Ureter (tissue), 1 donor: ENCODE measurements around the gene KIF26B. TPM values are rescaled to one million over a fixed set of nuclear protein-coding genes. Genes with fewer than 3 reads are reported as not detected.
"Not testable (repeated sequence)": the region's sequence is repeated elsewhere in the genome, so short reads cannot be mapped to it uniquely, and the experiment has no call there.

Experiments
- DNase-seq: peaks from one replicate; pipeline ENCODE4 v3.0.0-alpha.2; 2020; ENCODE audit warnings: low spot score
- total RNA-seq: library from RNA; stranded (reverse); gene quantifications from one replicate; pipeline ENCODE4 v1.2.4, GENCODE V29; 2023
- donor health status: DM: yes; HTN: yes; CAD: no.

The KIF26B gene
- total RNA-seq, 1 donor from 2014 or later, result 8.0 TPM

DNA sequence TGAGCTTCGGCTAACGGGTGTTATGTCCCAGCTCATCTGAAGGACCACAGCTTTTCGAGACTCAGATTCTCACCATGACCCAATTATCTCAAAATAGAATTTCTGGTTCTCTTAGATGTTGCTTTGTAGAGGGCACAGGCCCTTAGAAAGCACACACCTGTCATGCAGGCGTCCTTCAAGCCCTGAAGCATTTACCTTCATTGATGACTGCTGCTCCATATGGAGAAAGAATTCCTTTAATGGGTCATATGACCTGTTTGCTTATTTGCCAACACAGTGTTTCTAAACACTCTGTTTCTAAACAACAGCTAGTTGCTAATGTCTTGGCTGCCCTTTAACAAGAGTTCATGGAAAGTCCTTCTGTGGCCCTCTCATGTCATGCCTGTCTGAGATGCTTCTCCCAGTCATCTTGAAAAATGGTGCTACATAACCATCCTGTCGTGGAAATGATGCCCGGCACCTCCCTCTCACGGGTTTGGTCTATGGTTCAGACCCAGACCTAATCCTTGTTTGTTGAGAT is 495.7 kb downstream of the KIF26B start:
- DNase-seq, result no peak

DNA sequence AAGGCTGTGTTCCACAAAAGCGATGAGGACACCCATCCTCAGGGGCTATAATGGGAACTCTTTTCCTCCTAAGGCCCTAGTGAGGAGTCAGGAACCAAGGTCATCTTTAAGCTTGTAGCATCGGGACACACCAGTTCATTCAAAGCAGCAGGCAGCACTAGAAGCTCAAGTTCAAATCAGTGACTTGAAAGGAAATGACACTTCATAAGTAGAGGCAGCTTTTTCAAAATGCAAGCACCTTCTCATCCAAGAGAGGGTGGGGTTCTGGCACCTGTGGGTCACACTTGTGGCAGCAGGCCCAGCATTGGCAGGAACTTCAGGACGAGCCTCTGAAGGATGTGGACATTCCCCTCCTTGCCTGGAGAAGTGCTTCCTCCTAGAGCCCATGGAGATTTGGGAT is 496.3 kb downstream of the KIF26B start:
- no peak for DNase-seq

- no peak for DNase-seq
Observed at GRCh38 chr1:245652116-245652515, 497.3 kb downstream of the KIF26B start.

- DNase-seq, result no peak
Observed at GRCh38 chr1:245652660-245653427, 498.1 kb downstream of the KIF26B start.

DNA sequence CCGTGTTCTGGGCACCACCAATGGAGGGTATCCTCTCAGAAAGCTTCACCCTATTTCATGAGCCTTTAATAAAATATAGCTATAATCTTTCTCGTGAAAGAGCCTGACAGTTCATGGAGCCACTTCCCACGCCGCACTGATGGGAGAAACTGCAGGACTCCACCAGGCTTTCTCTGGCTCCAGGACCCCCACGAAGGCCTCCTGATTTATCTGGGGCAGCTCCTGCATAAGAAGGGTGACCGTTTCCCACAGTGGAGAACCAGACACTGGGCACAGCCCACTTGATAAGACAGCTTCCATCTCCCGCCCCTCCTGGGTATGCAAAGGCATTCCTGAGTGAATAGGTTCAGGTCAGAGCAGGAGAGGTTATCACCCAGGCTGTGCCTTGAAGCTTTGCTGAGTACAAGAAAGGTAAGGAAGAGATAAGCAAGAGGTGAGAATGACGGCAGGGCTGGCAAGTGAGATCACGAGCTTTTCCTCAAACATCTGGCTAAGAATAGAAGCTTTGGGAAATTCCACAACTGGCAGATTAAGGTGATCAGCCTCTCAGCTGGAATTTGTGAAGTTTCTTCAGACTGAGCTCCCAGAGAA is 499.8 kb downstream of the KIF26B start:
- DNase-seq, result no peak

DNA sequence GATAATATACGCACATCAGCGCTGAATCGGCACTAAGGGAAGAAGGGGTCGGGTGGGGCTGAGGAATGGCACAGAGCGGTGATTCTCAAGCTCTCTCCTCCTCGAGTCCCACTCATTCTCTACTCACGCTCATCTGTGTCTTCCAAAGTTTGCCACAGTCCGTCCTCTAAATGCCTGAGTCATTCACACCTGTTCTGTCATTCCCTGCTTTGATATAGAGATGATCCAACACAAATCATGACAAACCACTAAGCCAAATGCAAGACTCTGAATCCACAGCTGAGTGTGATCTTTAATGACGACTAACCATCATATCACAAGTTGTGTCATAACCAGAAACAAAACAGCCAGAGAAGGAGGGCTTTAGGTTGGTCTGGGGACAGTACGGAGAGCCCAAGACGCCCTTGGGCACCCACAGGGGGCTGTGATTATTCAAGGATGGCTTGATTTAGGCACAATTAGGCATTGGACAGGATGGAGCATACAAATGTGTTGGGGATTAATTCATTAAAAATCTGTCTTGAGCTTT is 501.5 kb downstream of the KIF26B start:
- no peak for DNase-seq

DNA sequence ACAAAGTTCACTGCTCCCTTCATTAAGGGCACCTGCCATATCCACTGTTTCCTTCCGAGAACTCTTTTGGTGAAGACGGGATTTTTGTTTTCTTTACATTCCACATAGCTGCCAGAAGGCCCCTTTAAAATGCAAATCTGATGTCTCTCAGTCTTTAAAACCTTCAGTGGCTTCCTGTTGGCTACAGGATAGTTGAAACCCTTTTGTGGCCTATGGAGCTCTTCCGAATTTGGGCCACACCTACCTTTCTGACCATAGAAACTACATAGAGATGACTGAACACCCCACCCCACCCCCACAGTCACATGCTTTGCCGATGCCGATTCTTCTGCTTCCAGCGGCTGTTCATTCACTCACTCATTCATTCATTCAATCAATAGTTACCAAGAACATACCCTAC is 502.6 kb downstream of the KIF26B start:
- DNase-seq, result no peak

DNA sequence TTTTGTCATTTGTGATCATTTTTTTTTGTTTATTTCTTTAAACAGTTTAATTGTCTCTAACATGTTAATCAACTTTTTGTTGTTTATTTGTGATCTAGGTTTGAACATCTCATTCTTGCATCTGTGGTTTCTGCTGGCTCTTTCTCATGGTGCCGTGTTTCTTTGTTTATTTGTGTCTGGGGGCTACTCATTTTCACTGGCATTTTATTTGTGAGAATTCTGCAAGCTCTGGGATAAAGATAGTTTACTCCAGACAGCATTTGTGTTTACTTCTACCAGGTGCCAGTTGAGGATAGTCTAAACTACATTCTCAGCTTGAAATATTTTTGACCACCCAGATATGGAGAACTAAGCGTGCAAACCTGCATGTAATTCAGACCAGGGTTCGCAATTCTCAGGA is 508.6 kb downstream of the KIF26B start:
- DNase-seq, result no peak

- DNase-seq, result no peak
Observed at GRCh38 chr1:245663841-245664240, 509.1 kb downstream of the KIF26B start.

GRCh38 chr1:245666412-245666811 is 511.6 kb downstream of the KIF26B start:
- DNase-seq, result no peak

DNA sequence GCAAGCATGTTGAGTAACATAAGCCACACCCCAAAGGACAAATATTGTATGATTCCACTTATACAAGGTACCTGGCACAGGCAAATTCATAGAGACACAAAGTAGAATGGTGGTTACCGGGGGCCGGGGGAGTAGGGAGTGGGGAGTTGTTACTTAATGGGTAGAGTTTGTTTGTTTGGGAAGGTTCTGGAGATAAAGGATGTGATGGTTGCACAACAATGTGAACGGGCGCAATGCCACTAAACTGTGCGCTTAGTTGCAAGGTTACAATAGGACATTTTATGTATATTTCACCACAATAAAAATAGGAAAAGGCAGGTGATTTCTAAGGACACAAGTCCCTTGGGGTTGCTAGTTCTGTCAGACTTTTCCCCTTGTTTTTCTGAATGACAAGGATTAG is 516.6 kb downstream of the KIF26B start:
- no peak for DNase-seq

- DNase-seq, result no peak
Observed at GRCh38 chr1:245671966-245672767, 517.4 kb downstream of the KIF26B start.

GRCh38 chr1:245672836-245673656 is 518.3 kb downstream of the KIF26B start:
- DNase-seq, result not testable (repeated sequence)

- DNase-seq, result no peak
Observed at GRCh38 chr1:245673881-245674414, 519.2 kb downstream of the KIF26B start.

- no peak for DNase-seq
Observed at GRCh38 chr1:245677461-245678240, 522.9 kb downstream of the KIF26B start.

GRCh38 chr1:245678860-245679411 is 524.2 kb downstream of the KIF26B start:
- no peak for DNase-seq

GRCh38 chr1:245679821-245680780 is 525.3 kb downstream of the KIF26B start:
- no peak for DNase-seq
